Astrocyte of the hippocampus (primary cell): ENCODE results near the gene TNK2.
"Not testable (repeated sequence)": the region's sequence is repeated elsewhere in the genome, so short reads cannot be mapped to it uniquely, and the experiment has no call there.

Experiments used
- DNase-seq: peaks from one replicate; pipeline ENCODE4 v3.0.0; 2011; ENCODE audit warnings: low read depth, low spot score

Gene TNK2

DNA sequence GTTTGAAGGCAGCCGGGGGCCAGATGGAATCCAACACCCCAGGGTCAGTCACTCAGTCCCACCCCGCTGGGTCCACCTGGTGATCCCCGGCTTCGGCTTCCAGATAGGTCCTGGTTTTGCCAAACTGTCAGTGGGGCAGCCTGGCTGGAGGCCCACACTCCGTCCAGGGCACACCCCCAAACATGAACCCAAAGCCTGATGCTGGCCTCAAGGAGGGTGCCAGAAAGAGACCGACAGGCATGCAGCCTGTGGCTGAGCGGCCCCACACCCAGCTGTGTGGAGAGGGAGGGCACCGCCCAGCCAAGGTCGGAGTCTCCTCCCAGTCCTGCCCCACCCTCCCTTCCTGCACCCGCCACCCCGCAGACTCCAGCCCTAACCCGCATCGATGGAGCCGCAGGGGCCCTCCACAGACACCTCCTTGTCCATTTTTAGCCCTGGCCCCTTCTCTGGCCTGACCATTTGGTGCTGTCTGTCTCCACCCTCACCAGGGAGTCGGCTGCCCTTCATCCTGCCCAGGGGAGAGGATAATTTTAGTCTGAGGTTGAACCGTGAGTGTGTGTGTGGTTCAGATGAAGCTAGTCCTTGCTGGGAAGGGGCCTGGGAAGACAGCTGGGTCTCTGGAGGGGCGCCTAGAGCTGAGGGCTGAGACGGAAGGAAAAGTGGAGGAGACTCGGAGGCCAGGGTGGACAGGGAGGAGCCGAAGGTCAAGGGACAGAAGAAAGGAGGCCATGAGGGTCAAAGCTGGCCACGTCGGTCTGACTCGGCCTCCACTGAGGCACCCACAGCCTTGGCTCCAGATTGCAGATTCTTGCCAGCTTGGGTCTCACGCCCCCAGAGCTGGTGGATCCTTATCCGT lies 23.1 kb downstream of the TNK2 start:
- no peak for DNase-seq

DNA sequence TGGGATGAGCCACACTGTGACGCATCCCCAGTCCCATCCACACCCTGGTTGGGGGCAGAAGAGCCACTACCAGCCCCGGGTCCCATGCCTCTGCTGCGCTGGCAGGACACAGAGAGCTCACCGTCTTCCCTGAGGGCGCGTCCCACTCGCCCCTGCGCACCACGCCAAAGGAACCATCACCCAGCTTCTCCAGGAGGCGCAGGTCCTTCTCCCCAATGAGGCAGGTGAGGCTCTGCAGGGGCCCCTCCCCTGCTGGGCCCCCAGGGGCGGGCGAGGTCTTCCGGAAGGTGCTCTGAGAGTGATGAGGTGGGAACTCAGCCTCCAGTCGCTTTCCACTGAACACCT lies 23.7 kb downstream of the TNK2 start:
- DNase-seq = no peak

GRCh38 chr3:195883801-195884200 lies 24.6 kb downstream of the TNK2 start:
- no peak for DNase-seq

GRCh38 chr3:195883160-195883559 lies 25.2 kb downstream of the TNK2 start:
- DNase-seq = no peak

DNA sequence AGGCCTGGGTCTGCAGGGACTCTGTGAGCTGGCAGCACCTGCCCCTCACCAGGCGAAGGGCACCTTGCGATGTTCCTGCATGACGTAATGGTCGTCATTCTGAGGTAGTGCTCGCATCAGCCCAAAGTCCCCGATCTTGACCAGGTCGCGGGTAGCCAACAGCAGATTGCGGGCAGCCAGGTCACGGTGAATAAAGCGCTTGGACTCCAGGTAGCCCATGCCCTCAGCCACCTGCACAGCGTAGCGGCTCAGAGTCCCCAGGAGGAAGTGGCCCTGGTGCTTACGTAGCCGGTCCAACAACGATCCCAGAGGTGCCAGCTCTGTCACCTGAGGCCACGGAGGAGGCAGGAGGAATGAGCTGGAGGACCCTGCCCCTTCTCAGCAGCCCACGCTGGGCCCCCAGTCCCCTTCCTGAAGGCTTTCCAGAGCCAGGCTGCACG lies 26.3 kb downstream of the TNK2 start:
- DNase-seq = no peak

GRCh38 chr3:195881276-195881988 lies 26.9 kb downstream of the TNK2 start:
- no peak for DNase-seq

GRCh38 chr3:195880037-195880431 lies 28.3 kb downstream of the TNK2 start:
- DNase-seq = no peak

- no peak for DNase-seq
These were observed 28.8 kb downstream of the TNK2 start for GRCh38 chr3:195879416-195880036.

DNA sequence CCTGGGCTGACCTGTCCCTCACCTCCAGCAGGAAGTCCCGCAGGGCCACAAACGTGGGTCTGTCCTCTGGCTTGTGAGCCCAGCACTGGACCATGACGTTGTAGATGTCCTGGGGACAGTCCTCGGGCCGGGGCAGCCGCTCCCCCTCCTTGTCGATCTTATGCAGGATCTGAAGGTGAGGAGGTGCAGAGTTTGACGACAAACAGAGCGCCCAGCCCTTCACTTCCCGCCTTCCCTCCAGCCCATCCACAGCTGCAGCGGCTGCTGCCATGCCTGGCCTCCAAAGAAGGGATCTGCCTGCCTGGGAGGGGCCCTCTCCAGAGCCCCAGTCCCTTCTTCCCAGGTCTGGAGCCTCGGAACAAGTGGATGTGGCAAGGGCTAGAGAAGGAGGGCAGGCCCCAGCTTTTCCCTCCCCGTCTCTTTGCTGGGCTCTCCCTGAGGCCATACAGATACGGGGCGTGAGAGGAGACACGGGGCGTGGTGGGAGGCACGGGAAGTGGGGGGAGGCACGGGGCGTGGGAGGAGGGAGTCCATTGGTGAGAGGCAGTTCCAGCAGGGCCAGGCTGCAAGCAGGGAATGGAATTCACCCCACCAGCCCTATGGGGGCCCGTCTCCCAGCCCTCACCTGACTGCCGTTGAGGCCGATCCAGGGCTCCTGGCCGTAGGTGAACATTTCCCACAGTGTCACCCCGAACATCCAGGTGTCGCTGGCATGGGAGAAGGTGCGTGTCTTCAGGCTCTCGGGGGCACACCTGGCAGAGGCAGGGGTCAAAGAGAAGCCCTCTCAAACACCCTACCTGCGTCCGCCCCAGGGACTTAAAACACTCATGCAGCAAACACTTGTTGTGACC lies 29.7 kb downstream of the TNK2 start:
- no peak for DNase-seq

- no peak for DNase-seq
These were observed 30.5 kb downstream of the TNK2 start for GRCh38 chr3:195877767-195878423.

- DNase-seq = no peak
These were observed 31.1 kb downstream of the TNK2 start for GRCh38 chr3:195877136-195877715.

GRCh38 chr3:195876297-195877064 lies 31.9 kb downstream of the TNK2 start:
- DNase-seq = no peak

DNA sequence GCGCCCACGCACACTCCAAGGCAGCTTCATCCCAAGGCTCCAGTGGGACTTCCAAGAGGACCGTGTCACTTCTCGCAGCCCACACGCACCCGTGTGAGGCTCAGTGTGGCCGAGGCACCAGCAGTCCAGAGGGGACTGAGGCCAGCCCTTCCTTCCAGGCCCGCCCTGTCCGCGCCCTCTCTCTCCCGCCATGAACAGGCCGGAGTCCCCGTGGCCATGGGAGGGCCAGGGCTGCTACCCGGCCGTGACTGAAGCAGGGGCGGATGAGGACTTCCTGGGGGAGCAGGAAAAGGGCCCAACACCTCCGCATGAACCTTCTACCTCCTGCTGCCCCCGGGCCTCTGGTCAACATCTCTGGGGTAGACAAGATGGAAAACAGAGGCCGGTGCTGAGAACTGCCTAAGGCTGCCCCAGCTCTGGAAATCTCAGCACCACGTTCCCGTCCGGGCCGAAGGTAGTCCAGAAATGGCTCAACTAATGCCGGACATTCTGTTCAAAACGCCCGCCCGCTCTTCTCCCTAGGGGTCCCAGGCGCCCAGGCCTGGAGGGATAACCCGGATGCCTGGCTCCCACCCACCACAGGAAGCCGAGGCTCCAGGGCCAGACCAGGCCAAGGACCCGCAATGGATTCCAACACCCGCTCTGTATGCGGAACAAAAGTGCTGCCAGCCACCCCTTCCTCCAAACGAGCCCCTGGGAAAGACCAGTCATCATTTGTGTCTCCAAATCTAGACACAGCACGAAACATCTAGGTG lies 32.7 kb downstream of the TNK2 start:
- DNase-seq = no peak

GRCh38 chr3:195873971-195874370 lies 34.4 kb downstream of the TNK2 start:
- DNase-seq = peak; percentile 60

- no peak for DNase-seq
These were observed 35.0 kb downstream of the TNK2 start for GRCh38 chr3:195873281-195873887.

DNA sequence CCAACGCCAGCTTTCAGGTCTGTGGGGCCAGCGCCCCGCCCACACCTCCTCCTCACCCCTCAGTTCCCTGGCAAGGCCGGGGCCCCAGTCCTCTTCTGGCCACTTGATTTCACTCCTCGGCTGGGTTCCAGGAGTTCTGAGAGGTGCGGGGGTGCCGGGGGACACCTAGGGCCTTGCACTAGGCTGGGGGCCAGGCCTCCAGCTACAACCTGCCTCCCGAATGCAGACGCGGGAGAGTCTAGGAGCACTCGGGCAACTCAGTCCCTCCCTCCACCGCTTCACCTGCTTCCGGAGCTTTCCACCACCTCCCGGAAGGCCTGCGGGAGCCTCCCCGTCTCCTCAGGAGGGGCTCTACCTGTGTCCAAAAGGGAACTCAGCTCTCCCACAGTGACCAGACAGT lies 35.6 kb downstream of the TNK2 start:
- no peak for DNase-seq

- no peak for DNase-seq
These were observed 36.3 kb downstream of the TNK2 start for GRCh38 chr3:195872097-195872496.

DNA sequence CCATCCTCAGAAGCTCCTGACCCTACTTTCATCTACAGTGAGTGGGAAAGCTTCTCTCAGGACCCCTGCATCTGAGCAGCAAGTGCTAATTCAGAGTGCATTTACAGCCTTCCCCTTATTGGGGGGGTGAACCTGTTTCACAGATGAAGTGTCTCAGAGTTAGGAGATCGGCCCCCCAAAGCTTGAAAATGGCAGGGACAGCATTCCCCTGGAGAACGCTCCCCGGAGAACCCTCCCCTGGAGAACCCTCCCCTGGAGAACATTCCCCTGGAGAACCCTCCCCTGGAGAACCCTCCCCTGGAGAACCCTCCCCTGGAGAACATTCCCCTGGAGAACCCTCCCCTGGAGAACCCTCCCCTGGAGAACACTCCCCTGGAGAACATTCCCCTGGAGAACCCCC lies 36.7 kb downstream of the TNK2 start:
- DNase-seq = not testable (repeated sequence)

DNA sequence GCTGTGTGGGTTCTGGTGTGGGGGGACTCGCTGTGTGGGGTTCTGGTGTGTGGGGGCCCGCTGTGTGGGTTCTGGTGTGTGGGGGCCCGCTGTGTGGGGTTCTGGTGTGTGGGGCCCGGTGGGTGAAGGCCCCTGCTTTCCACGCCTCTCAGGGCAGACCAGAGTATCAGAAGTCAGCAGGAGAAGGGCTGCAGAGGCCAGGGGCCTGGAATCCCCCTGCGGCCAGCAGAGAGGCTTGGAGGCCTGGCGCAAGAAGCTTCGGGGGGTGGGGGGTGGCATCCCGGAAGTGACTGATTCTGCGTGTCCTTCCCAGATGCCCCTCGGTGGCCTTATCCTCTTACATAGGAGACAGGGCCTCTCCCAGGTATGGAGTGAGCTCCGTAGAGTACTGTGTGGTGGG lies 37.4 kb downstream of the TNK2 start:
- DNase-seq = no peak
